ENCODE results near the gene TEX35.

Gene TEX35

GRCh38 chr1:178520803-178521202 lies 7.9 kb downstream of the TEX35 start:
- no peak for DNase-seq (ENCODE audit: low read depth)

DNA sequence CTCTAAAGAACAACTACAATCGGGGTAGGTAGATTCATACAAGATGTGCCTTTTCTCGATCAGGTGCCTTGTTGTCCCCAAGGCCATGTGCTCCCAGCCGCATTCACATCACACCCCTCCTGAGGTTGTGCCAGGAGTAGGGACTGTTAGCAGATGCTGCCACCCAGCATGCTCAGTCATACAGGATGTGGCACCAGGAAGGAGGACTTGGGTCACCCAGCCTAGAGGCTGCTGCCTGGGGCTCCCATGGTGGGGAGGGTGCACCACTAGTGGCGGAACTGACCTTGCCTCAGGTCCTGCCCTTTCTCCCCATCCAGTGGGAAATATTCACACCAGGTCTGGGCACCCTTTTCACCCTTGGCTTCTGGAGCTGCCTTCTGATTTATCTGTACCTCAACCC lies 8.3 kb downstream of the TEX35 start:
- no peak for DNase-seq (ENCODE audit: low read depth)

DNA sequence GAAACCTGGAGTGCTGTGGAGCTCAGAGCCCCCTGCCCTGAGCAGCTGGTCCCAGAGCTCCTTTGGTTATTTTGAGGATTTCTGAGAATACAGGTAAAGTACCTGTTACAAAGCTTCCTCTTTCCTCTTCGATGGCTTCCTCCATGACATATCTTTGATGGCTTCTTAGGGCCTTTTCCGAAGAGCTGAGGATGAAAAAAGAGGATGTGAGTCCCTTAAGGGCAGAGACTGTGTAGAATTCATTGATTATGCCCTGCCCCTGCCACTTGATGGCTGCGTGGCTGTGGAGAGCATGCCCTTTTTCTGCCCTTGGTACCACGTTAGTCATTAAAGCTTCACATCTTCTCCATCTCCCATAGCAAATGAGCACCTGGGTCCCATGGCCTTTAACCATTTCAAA lies 14.2 kb downstream of the TEX35 start:
- DNase-seq (ENCODE audit: low read depth), result no peak

- DNase-seq (ENCODE audit: low read depth), result no peak
Observed at GRCh38 chr1:178528228-178528952, 15.5 kb downstream of the TEX35 start.

- no peak for DNase-seq (ENCODE audit: low read depth)
Observed at GRCh38 chr1:178528953-178529335, 16.0 kb downstream of the TEX35 start.

GRCh38 chr1:178529364-178530036 lies 16.6 kb downstream of the TEX35 start:
- no peak for DNase-seq (ENCODE audit: low read depth)

GRCh38 chr1:178530037-178530402 lies 17.1 kb downstream of the TEX35 start:
- DNase-seq (ENCODE audit: low read depth), result peak; percentile 62

DNA sequence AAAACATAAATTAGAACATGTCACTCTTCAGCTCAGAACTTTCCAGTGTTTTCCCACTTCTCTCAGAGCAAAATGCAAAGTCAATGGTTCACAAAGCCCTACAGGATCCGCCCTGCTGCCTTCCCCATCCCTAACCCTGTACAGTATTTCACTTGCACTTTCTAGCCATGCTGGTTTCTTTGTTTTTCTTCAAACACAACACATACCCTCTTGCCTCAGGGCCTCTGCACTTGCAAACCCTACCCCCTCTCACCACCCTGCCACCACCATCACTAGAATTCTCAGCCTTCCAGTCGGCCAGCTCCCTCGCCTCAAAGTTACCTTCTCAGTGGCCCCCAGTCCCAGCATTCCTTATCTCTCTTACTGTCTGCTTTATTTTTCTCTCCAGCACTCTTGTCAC lies 17.6 kb downstream of the TEX35 start:
- DNase-seq (ENCODE audit: low read depth), result no peak

DNA sequence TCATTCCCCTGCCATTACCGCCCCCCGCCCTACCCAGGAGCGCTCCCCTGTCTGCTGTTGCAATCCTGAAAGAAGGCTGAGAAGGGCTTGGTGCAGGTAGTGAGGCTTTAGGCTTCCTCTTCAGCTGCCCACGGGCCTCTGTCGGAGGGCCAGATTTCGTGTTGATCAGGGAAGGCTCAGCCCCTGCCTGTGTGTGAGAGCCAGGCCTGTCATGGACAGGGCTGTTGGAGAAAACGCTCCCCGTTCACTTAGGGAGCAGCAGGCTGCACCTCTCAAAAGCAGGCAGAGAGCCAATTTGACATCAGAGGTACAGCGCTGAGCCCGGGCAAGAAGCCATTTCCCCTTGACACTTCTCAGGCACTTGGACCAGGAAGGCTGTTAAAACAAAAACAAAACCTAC lies 19.0 kb downstream of the TEX35 start:
- no peak for DNase-seq (ENCODE audit: low read depth)

GRCh38 chr1:178532392-178532791 lies 19.5 kb downstream of the TEX35 start:
- DNase-seq (ENCODE audit: low read depth), result peak; percentile 64

GRCh38 chr1:178533121-178533946 lies 20.4 kb downstream of the TEX35 start:
- no peak for DNase-seq (ENCODE audit: low read depth)

DNA sequence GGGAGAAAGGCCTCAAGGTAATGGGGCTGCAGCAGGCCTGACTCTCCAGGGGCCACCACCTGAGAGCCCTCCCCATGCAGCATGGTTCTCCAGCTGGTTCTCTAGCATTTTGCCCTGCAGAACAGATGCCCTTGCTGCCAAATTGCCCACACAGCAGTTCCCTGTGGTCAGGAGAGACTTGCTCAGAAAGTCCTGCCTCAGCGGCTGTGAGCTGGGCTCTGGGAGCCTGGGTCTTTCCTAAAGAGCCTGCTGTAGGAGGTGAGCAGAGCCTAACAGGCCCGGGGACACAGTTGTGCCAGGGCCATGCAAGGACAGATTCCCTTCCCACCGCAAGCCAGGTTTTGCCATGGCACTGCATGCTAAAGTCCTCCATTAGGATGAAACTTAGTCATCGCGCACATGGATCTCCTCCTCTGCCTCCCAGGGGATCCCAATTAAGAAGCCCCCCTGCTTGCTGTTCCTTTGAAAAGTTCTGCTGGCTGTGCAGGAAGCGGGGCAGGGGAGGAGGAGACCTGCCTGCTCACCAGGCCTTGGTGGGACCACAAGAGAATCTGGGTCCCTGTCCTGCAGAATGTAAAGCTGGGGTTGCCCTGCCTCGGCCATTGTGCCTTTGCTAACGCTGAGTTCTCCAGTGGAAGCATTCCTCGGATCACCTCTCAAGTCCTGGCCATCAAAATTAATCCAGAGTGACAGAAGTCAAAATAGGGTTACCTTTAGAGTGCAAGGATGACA lies 21.4 kb downstream of the TEX35 start:
- no peak for DNase-seq (ENCODE audit: low read depth)

DNA sequence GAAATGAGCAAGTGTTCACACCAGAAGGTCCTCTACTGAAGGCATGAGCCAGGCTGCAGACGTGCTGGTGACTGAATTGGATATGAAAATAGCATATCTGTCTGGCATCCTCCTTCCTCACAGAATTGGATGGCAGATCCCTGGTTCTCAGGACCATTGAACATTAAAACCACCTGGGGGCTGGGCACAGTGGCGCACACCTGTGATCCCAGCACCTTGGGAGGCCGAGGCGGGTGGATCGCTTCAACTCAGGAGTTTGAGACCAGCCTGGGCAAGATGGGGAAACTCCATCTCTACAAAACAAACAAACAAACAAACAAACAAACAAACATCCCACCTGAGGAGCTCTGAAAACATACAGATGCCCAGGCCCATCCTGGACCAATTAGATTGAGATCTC lies 23.4 kb downstream of the TEX35 start:
- DNase-seq (ENCODE audit: low read depth), result no peak

DNA sequence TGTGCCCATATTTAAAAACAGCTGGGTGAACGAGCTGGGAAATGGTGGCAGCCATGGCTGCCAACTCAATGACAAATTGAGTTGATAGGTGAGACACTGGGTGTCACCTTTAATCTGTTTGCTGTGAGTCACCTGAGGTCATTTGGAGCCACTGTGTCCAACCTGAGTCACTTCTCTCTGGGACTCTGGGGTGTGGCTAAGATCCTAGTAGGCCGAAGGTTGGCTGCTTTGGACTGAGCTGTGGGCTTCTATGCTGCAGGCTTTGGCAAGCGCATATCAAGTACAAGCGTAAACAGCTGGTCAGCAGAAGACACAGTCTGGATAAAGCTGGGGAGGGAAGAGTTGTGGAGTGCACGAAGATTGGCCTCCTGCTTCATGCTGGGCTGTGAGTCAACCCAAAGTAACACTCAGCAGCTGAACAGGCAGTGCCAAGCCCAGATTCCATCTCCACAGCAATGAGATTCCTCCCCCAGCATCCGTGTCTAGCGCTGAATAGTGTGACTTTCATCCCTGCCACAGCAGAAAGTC lies 24.0 kb downstream of the TEX35 start:
- DNase-seq (ENCODE audit: low read depth), result peak; percentile 99

GRCh38 chr1:178537382-178538090 lies 24.6 kb downstream of the TEX35 start:
- DNase-seq (ENCODE audit: low read depth), result no peak

GRCh38 chr1:178538192-178538916 lies 25.4 kb downstream of the TEX35 start:
- DNase-seq (ENCODE audit: low read depth), result peak; percentile 91

GRCh38 chr1:178539291-178539690 lies 26.4 kb downstream of the TEX35 start:
- peak; percentile 35 for DNase-seq (ENCODE audit: low read depth)

GRCh38 chr1:178540204-178540603 lies 27.3 kb downstream of the TEX35 start:
- DNase-seq (ENCODE audit: low read depth), result no peak

DNA sequence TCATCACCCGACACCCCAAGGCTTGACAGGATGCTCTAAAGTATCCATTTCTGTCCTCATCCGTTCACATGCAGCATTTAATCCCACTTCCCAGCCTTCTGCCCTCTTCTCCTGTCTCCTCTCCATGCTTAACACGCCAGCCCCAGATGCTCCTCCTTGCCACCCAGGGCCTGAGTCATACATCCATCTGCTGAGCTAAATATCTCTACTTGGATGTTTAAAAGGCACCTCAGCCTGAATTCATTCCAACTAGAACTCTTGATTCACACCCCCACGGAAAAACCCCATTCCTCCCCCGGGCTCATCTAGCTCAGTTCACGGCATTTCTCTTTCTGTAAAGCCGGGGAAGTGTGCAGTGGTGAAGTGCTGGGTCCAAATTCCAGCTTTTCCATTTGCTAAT lies 27.7 kb downstream of the TEX35 start:
- DNase-seq (ENCODE audit: low read depth), result peak; percentile 84

GRCh38 chr1:178541379-178541778 lies 28.5 kb downstream of the TEX35 start:
- no peak for DNase-seq (ENCODE audit: low read depth)

Data from amniotic epithelial cell (primary cell).